Ectodermal cell (in vitro differentiated cells): ENCODE data around the gene ITGA11.

Experiments used
- H3K27ac ChIP-seq: 2 replicates; pipeline ENCODE4 v1.7.0; 2013; ENCODE audit warnings: mild to moderate bottlenecking, low read depth, low read length; ENCODE audit not compliant: insufficient read depth, poor library complexity, severe bottlenecking
- H3K27me3 ChIP-seq: 2 replicates; pipeline ENCODE4 v1.7.0; 2013; ENCODE audit warnings: mild to moderate bottlenecking, low read length; ENCODE audit not compliant: insufficient read depth, control insufficient read depth, poor library complexity, severe bottlenecking
- H3K36me3 ChIP-seq: one replicate; pipeline ENCODE4 v1.7.0; 2013; ENCODE audit warnings: low read length; ENCODE audit not compliant: control insufficient read depth, insufficient read depth
- H3K4me1 ChIP-seq: one replicate; pipeline ENCODE4 v1.7.0; 2013; ENCODE audit warnings: low read length; ENCODE audit not compliant: control insufficient read depth, insufficient read depth
- H3K4me3 ChIP-seq: 2 replicates; pipeline ENCODE4 v1.7.0; 2013; ENCODE audit warnings: low read depth, low read length, control low read depth; ENCODE audit not compliant: insufficient read depth
- H3K9me3 ChIP-seq: 2 replicates; pipeline ENCODE4 v1.7.0; 2013; ENCODE audit warnings: mild to moderate bottlenecking, low read length, moderate library complexity; ENCODE audit not compliant: control insufficient read depth
- WGBS, 2 experiments: methylation state at CpG; one replicate each; pipeline ENCODE4 v1.1.7; 2013; ENCODE audit warnings: missing lambda C conversion rate in 2 of 2; 5-methylcytosine and 5-hydroxymethylcytosine counted together

ITGA11 gene

DNA sequence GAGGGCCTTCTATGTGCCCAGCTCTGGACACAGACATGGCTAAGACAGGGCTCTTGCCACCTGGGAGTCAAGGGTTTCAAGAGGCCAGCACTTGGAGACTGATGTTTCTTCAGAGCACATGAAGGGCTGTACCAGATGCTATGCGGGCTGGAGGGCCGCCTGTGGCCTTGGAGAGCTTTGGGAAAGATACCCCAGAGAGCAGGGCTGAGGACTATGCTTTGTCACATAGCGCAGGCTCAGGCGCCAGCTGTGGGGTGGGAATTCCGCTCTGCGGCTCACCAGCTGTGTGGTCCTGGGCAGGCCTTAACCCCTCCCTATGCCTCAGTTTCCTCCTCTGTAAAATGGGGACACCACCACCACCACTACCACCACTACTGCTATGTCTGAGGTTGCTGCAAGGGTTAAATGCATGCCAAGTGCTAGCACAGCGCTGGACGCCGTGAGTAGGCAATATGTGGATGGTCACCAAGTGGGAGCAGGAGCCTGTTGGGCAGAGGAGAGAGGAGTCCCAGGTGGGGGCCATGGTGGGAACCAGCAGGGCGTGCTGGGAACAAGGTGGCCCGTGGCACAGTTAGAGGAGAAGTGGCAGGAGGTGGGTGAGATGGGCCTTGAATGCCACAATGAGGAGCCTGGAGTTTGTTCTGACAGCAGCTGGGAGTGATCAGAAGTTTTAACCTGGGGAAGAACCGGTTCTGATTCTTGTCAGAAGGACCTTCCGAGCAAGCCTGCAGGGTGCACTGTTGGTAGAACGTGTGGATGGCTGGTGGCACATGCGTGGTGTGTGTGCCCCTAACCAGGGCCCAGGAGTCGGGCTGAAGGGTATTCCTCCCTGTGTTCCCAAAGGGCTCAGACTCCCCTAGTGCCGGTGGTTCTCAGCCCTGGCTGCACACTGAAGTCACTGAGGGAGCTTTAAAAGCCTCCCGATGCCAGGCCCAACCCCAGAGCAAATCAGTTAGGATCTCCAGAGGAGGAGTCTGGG lies 112.7 kb downstream of the ITGA11 start:
- 93 to 94% methylated on average over 18 of the region's 18 CpGs for WGBS, 2 experiments
- Histone ChIP-seq H3K4me3 (no peak overlapping the region), H3K27ac (no peak overlapping the region), H3K27me3 (no peaks in the 10 kb centered on the region), H3K36me3 (no peaks in the 10 kb centered on the region), H3K4me1 (peaks cover 13% of the 10 kb centered on the region), H3K9me3 (no peaks in the 10 kb centered on the region)

DNA sequence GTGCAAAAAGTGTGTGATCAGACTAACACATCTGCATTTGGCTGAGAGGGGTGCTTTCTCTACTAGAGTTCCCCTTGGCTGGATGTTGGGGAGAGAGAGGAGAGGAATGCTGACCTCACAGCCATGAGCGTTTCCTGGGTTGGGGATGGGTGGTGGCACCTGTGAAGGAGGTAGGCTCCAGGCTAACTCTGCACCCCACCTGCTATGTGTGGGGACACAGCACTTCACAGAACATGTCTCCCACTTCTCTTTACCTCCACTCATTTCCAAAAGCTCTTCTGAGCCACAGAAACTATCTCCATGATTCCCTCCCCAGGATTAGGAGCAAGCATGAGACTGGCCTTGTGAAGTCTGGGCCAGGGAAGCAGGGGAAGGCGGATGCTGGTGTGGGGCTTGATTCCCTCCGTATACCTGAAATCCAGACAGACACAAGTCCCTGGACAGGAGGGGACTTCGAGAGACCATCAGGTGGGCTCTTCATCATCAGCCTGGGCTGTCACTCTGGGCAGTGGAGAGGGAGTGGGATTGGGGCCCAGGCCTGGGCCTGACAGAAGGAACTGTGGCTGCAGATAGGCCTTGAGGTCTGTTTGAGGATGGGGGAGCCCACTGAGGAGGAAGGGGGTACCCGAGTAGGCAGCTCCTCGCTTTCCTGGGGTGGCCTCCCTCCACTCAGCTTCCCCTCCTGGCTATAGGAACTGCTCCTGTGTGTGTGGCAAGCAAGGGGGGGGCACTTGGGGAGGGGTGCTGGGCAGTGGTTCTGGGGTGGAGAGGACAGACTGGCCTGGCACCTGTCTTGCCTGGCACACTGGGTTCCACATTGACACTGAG lies 113.7 kb downstream of the ITGA11 start:
- Histone ChIP-seq H3K4me1 (peaks cover 13% of the 10 kb centered on the region), H3K27ac (no peak overlapping the region), H3K9me3 (no peaks in the 10 kb centered on the region), H3K27me3 (no peaks in the 10 kb centered on the region), H3K36me3 (no peaks in the 10 kb centered on the region), H3K4me3 (no peak overlapping the region)
- 93 to 94% methylated on average over 6 of the region's 6 CpGs for WGBS, 2 experiments

DNA sequence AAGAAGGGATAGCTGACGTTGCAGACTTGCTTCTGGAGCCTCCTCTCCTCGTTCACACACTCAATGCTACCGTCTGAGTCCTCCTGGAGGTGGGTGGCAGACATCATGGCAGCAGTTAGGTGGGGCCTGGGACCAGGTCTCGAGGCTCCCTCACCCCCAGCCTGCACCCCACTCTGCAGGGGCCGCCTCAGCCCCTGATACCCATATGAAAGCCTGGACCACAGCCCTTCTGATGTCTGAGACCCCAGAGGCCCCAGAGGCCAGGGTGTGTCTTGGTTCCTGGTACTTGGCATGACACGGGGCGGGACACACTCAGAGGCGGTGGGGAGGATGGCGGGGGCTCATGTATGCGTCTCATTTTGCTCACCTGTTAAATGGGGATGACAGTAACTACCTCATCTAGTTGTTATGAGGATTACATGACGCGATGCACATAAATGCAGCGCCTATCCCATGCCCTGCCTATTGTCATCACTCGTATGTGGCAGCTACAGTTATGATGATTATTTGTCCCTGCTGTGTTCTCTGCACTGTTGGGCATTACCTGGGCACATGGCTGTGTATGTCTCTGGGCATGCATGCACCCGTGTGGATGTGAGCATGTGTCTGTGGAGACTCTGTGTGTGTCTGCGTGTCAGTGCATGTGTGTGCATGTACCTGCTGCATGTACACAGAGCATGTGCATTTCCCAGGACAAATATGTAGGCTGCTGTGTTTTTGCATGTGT lies 114.5 kb downstream of the ITGA11 start:
- H3K27ac ChIP-seq, result no peak overlapping the region
- no peaks in the 10 kb centered on the region for H3K9me3 ChIP-seq
- no peaks in the 10 kb centered on the region for H3K27me3 ChIP-seq
- 90 to 93% methylated on average over 16 of the region's 16 CpGs for WGBS, 2 experiments
- no peak overlapping the region for H3K4me3 ChIP-seq
- H3K4me1 ChIP-seq, result peaks cover 13% of the 10 kb centered on the region
- no peaks in the 10 kb centered on the region for H3K36me3 ChIP-seq

DNA sequence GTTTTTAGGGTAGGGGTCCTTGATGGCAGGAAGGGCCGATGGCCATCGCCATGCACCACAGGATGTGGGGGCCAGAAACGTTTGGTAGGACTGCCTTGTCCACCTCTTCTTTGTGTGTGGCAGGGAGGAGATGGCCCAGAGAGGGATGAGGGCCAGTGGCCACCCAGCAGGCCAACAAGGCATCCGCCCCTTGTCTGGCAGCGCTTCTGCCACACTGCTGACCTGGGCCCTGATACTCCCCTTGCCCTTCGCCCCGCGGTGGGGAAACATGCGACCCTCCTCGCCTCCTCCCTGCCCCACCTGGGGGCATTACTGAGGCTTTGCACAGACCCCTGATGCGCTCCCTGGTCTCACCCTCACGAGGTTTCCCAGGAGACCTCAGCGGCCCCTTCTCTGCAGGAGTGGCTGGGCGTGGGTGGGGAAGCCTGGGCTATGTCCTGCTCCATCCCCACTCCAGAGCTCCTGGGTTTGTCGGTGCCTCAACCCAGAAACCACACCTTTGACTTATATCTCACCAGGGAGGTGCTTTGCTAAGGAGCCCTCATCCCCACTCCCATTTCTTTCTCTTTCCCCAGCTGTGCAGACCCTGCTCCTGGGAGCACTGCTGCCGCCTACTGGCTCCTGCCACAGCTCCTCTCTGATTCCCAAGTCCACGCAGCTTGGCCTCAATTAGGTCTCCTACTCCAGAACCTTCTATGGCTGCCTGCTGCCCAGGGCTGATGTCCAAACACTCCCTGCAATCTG lies 115.7 kb downstream of the ITGA11 start:
- WGBS, 2 experiments, result 43 to 46% methylated on average over 17 of the region's 17 CpGs
- H3K9me3 ChIP-seq, result no peaks in the 10 kb centered on the region
- H3K36me3 ChIP-seq, result no peaks in the 10 kb centered on the region
- peaks cover 13% of the 10 kb centered on the region for H3K4me1 ChIP-seq
- no peak overlapping the region for H3K27ac ChIP-seq
- H3K4me3 ChIP-seq, result no peak overlapping the region
- H3K27me3 ChIP-seq, result no peaks in the 10 kb centered on the region

- no peak overlapping the region for H3K27ac ChIP-seq
- no peaks in the 10 kb centered on the region for H3K27me3 ChIP-seq
- no peak overlapping the region for H3K4me3 ChIP-seq
- H3K36me3 ChIP-seq, result no peaks in the 10 kb centered on the region
- WGBS, 2 experiments, result 39 to 40% methylated on average over 10 to 11 of the region's 11 CpGs
- no peaks in the 10 kb centered on the region for H3K9me3 ChIP-seq
- peaks cover 13% of the 10 kb centered on the region for H3K4me1 ChIP-seq
Observed at GRCh38 chr15:68315495-68316031, 116.4 kb downstream of the ITGA11 start.

DNA sequence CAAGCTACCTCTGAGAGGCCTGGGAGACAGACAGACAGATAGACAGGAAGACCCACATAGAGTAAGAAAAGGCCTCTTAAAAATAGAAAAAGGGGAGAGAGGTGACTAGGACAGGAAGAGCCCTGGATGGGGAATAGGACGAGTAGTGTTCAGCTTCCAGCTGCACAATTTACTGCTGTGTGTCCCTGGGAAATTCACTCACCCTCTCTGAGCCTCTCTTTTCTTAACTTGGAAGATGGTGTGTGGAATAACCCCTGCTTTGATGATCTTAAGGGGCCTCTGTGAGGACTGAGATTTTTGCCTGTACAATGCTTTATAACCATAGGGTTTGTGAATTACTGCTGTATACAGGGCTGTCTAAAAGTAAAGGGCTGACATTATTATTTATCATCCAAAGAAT lies 116.9 kb downstream of the ITGA11 start:
- no peak overlapping the region for H3K4me3 ChIP-seq
- peaks cover 13% of the 10 kb centered on the region for H3K4me1 ChIP-seq
- H3K36me3 ChIP-seq, result no peaks in the 10 kb centered on the region
- no peak overlapping the region for H3K27ac ChIP-seq
- 89 to 91% methylated on average over 1 of the region's 1 CpG for WGBS, 2 experiments
- H3K27me3 ChIP-seq, result no peaks in the 10 kb centered on the region
- H3K9me3 ChIP-seq, result no peaks in the 10 kb centered on the region

- no peak overlapping the region for H3K27ac ChIP-seq
- H3K27me3 ChIP-seq, result no peaks in the 10 kb centered on the region
Observed at GRCh38 chr15:68314563-68314962, 117.4 kb downstream of the ITGA11 start.

DNA sequence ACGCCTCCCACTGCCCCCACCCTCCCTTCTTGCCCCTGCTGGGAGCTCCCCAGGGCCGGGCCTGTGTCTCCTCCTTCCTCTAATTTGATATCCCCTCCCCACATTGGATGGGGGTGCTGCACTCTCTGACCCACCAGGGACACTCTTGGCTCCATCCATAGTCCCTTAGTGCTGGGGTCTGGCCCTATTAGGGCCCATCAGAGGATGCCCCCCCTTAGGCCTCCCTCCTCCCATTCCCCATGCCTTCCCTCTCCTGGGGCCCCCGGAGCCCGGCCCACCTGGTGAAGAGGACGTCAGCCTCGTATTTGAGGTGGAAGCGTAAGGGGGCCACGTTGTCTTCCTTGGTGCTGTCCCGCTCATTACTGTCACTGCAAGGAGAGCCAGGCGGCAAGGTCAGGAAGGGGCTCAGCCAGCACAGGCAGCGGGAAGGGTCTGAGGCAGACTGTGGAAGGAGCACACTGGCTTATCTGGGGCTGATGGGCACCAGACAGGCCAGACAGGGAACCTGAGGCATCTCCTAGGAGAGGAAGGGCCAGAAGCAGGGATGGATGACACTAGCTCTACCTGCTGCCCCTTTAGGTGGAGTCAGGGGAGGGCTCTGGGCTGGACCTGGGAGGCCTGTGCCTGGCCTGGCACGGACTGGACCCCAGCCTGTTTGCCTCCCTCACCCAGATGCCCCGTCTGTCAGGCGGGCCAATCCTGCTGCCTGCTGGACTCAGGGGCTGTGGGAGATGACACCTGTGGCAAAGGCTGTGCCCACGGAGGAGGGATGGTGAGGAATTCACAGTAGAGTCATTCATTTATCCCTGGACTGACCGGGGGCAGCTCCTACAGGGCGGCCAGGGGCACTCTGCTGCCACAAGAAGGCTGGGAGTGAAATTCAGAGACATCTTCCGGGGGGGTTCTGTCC lies 118.2 kb downstream of the ITGA11 start:
- Histone ChIP-seq H3K4me3 (no peak overlapping the region), H3K4me1 (peaks cover 13% of the 10 kb centered on the region), H3K36me3 (no peaks in the 10 kb centered on the region), H3K9me3 (no peaks in the 10 kb centered on the region), H3K27ac (no peak overlapping the region), H3K27me3 (no peaks in the 10 kb centered on the region)
- 85 to 86% methylated on average over 18 of the region's 18 CpGs for WGBS, 2 experiments

More at GRCh38 chr15:68314563-68314962, 117.4 kb downstream of the ITGA11 start:
- Histone ChIP-seq H3K4me3 (no peak overlapping the region), H3K9me3 (no peaks in the 10 kb centered on the region), H3K36me3 (no peaks in the 10 kb centered on the region), H3K4me1 (peaks cover 13% of the 10 kb centered on the region)
- WGBS, 2 experiments, result 89 to 91% methylated on average over 11 of the region's 11 CpGs
